ENCODE data around the gene GADD45B.
A peak's percentile ranks its signal among the peaks of the same experiment; 100 is the strongest.

The GADD45B gene, protein sequence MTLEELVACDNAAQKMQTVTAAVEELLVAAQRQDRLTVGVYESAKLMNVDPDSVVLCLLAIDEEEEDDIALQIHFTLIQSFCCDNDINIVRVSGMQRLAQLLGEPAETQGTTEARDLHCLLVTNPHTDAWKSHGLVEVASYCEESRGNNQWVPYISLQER

DNA sequence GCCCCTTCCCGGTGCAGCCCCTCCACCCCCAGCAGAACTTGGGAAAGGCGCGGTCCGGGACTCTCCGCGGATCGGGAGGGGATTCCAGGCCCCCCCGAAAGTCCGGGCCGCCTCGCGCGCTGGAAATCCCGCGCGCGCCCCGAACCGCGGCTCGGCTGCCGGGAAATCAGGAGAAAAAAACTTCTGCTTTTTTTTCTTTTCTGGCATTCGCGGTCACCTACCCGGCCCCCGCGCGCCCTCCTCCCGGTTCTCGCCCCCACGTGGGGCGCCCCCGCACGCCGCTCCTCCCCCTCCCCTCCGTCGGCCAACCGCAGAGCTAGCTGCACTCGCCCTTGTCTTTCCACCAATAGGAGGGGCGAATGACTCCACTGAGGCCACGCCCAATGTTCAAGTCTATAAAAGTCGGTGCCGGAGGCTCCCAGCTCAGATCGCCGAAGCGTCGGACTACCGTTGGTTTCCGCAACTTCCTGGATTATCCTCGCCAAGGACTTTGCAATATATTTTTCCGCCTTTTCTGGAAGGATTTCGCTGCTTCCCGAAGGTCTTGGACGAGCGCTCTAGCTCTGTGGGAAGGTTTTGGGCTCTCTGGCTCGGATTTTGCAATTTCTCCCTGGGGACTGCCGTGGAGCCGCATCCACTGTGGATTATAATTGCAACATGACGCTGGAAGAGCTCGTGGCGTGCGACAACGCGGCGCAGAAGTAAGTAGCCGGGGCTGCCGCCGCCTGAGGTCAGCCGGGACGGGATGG, at the start of gene GADD45B:
TSS of gene GADD45B (plus strand) at position 426 of the 749 bp plus-strand sequence. CDS start at position 658, 232 bp downstream.
- peaks cover 23% of the 10 kb centered on the region for H3K4me1 Mint-ChIP-seq (ENCODE audit: low read depth)
- peak within 1 kb of the TSS; percentile 96 for H3K27ac Mint-ChIP-seq
- no peaks in the 10 kb centered on the region for H3K27me3 Mint-ChIP-seq
- H3K36me3 Mint-ChIP-seq: peaks cover 6% of the 10 kb centered on the region
- peak within 1 kb of the TSS; percentile 99 for H3K4me3 Mint-ChIP-seq
- H3K9me3 Mint-ChIP-seq (ENCODE audit: low read depth): no peaks in the 10 kb centered on the region

DNA sequence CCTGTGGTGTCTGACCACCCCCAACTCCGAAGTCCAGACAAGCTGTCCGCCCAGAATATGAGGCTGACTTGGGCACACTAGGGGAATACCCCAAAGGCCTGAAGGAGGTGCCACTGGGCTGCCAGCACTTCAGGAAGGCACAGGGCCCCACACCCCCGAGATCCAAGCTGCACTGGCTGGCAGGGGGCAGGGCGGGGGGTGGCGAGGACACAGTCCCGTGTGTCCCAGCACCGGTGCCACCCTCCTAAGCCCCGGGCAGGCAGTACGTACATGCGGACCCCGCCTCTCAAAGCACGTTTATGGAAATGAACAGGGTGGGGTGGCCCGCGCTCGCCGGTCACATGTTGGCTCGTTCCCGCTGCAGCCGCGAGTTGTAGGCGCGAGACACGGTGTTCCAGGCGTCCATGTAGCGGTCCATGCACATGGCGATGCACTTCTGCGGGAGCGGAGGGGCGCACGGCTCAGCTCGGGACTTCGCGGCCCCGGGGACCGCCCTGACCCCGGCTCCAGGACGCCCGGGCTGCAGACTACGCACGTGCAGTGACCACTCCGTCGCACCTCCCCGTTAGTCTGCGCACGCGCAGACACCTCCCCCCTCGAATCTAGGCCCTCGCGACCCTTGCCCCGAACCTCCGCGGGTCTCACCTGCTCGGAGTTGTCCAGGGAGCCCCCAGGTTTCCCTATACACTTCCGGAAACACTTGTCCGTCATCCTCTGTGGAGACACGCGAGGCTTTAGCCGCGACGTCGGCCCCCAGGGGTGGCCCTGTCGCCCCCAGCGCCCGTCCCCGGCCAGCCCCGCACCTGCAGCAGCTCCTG, 49.1 kb upstream of the GADD45B start:
- Mint-ChIP-seq H3K4me3 (peak overlapping the region; percentile 94), H3K27ac (peak overlapping the region; percentile 98), H3K4me1 (ENCODE audit: low read depth) (peaks cover 4% of the 10 kb centered on the region), H3K36me3 (no peaks in the 10 kb centered on the region), H3K27me3 (no peaks in the 10 kb centered on the region), H3K9me3 (ENCODE audit: low read depth) (no peaks in the 10 kb centered on the region)

GRCh38 chr19:2427429-2428320, 48.3 kb upstream of the GADD45B start, which contains the start of gene TIMM13:
TIMM13 (minus strand) TSS chr19:2427586; CDS start chr19:2427533, 53 bp downstream.
- H3K27ac Mint-ChIP-seq: peak within 1 kb of the TSS; percentile 98
- peaks cover 4% of the 10 kb centered on the region for H3K4me1 Mint-ChIP-seq (ENCODE audit: low read depth)
- no peaks in the 10 kb centered on the region for H3K27me3 Mint-ChIP-seq
- no peaks in the 10 kb centered on the region for H3K9me3 Mint-ChIP-seq (ENCODE audit: low read depth)
- peak within 1 kb of the TSS; percentile 94 for H3K4me3 Mint-ChIP-seq
- H3K36me3 Mint-ChIP-seq: no peaks in the 10 kb centered on the region

- Mint-ChIP-seq H3K27me3 (no peaks in the 10 kb centered on the region), H3K27ac (no peak overlapping the region), H3K4me1 (ENCODE audit: low read depth) (peaks cover 4% of the 10 kb centered on the region), H3K4me3 (no peak overlapping the region), H3K9me3 (ENCODE audit: low read depth) (no peaks in the 10 kb centered on the region), H3K36me3 (no peaks in the 10 kb centered on the region)
These were observed 47.6 kb upstream of the GADD45B start for GRCh38 chr19:2428321-2428690.

GRCh38 chr19:2428756-2429711, 46.9 kb upstream of the GADD45B start:
- peaks cover 4% of the 10 kb centered on the region for H3K4me1 Mint-ChIP-seq (ENCODE audit: low read depth)
- no peaks in the 10 kb centered on the region for H3K9me3 Mint-ChIP-seq (ENCODE audit: low read depth)
- H3K27ac Mint-ChIP-seq: no peak overlapping the region
- H3K27me3 Mint-ChIP-seq: no peaks in the 10 kb centered on the region
- H3K4me3 Mint-ChIP-seq: no peak overlapping the region
- H3K36me3 Mint-ChIP-seq: no peaks in the 10 kb centered on the region

DNA sequence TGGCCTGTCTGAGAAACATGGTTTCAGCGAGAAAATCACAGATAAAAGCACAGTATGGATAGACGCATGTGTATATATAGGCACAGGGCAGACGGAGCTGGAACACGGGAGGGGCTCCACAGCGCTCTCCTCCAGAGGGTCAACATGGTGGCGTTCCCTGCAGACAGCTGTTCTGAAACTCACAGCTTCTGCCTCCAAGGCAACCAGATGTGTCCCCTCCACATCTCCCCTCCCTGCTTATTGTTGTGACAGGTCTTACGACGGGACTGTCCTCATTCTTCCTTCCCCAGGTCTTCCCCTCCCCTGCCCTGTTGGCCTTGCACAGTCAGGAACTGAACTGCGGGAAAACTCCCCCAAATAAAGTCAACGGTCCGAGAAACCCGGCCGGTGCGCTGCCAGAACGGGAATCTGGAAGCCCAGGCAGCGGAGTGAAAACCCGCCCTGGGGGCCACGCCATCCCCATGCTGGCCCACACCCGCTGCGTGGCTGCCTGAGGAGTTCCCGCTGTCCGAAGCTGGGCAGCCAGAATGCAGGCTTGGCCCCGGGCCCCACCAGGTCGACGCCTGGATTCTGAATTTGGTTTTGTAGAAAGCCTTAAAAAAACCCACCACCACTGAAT, 45.9 kb upstream of the GADD45B start:
- Mint-ChIP-seq H3K36me3 (no peaks in the 10 kb centered on the region), H3K4me1 (ENCODE audit: low read depth) (peaks cover 4% of the 10 kb centered on the region), H3K27me3 (no peaks in the 10 kb centered on the region), H3K27ac (no peak overlapping the region), H3K4me3 (no peak overlapping the region), H3K9me3 (ENCODE audit: low read depth) (no peaks in the 10 kb centered on the region)

DNA sequence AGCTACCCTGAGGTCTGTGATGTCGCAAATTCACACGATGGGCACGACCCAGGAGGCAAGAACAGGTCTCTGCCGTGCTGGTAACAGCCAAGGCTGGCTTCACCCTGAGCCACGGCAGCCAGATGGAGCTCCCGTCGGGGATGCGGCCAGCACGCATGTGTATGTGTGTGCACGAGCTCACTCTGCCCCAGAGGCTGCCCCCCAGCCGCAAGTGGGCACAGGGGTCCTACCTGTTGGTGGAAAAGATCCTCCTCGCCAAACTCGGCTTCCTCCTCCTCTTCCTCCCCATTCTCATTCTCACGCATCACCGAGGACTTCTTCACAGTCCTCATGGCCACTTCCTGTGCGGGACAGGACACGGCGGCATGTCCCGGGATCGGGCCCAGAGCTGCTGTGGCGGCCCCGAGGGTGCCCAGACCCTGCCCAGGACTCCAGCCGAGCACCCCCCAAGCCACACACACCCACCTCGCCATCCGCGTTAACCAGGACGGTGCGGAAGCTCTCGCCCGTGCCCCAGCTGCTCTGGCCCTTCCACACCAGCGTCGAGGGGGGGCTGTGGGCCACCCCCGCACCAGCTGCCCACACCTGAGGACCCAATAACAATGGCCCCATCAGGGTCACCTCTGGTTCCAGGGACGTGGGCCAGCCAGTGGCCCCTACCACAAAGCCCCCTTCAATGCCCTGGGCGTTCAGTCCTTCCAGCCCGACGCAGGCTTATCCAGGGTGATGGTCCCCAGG, 44.4 kb upstream of the GADD45B start:
- H3K36me3 Mint-ChIP-seq: no peaks in the 10 kb centered on the region
- no peak overlapping the region for H3K4me3 Mint-ChIP-seq
- no peaks in the 10 kb centered on the region for H3K27me3 Mint-ChIP-seq
- no peak overlapping the region for H3K27ac Mint-ChIP-seq
- no peaks in the 10 kb centered on the region for H3K9me3 Mint-ChIP-seq (ENCODE audit: low read depth)
- peaks cover 3% of the 10 kb centered on the region for H3K4me1 Mint-ChIP-seq (ENCODE audit: low read depth)

- Mint-ChIP-seq H3K27ac (no peak overlapping the region), H3K27me3 (no peaks in the 10 kb centered on the region), H3K4me3 (no peak overlapping the region), H3K9me3 (ENCODE audit: low read depth) (no peaks in the 10 kb centered on the region), H3K36me3 (no peaks in the 10 kb centered on the region), H3K4me1 (ENCODE audit: low read depth) (peaks cover 2% of the 10 kb centered on the region)
These were observed 43.6 kb upstream of the GADD45B start for GRCh38 chr19:2432131-2432848.

GRCh38 chr19:2433854-2434253, 42.1 kb upstream of the GADD45B start:
- H3K36me3 Mint-ChIP-seq: no peaks in the 10 kb centered on the region
- H3K27me3 Mint-ChIP-seq: no peaks in the 10 kb centered on the region
- no peaks in the 10 kb centered on the region for H3K4me1 Mint-ChIP-seq (ENCODE audit: low read depth)
- no peaks in the 10 kb centered on the region for H3K9me3 Mint-ChIP-seq (ENCODE audit: low read depth)
- H3K27ac Mint-ChIP-seq: no peak overlapping the region
- no peak overlapping the region for H3K4me3 Mint-ChIP-seq

DNA sequence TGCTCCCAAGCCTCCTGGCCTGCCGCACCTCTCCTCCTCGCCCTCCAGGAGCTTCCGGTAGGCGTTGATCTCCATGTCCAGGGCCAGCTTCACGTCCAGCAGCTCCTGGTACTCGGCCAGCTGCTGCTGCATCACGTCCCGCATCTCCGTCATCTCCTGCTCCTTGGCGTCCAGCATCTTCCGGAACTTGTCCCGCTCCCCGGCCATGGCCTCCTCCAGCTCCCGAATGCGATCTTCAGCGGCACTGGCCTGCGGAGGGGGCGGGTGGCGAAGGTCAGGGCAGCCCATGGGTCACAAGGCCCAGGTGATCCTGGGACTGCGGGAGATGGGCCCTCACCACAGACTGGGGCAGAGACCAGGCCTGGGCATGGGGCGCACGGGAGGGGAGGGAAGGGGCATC, 41.7 kb upstream of the GADD45B start:
- Mint-ChIP-seq H3K27ac (no peak overlapping the region), H3K27me3 (no peaks in the 10 kb centered on the region), H3K36me3 (no peaks in the 10 kb centered on the region), H3K4me3 (no peak overlapping the region), H3K9me3 (ENCODE audit: low read depth) (no peaks in the 10 kb centered on the region), H3K4me1 (ENCODE audit: low read depth) (no peaks in the 10 kb centered on the region)

GRCh38 chr19:2434721-2435265, 41.1 kb upstream of the GADD45B start:
- Mint-ChIP-seq H3K27ac (no peak overlapping the region), H3K9me3 (ENCODE audit: low read depth) (no peaks in the 10 kb centered on the region), H3K4me1 (ENCODE audit: low read depth) (no peaks in the 10 kb centered on the region), H3K36me3 (no peaks in the 10 kb centered on the region), H3K27me3 (no peaks in the 10 kb centered on the region), H3K4me3 (no peak overlapping the region)

DNA sequence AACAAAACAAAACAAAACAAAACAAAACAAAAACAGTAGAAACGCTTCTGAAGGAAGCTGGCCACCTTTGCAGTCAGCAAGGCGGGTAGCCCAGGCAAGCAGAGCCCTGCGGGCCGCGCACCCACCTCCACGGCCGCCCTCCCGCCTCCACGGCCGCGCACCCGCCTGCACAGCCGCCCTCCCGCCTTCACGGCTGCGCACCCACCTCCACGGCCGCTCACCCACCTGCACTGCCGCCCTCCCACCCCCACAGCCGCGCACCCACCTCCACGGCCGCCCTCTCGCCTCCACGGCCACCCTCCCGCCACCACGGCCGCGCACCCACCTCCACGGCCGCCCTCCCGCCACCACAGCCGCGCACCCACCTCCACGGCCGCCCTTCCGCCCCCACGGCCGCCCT, 39.5 kb upstream of the GADD45B start:
- no peak overlapping the region for H3K4me3 Mint-ChIP-seq
- no peaks in the 10 kb centered on the region for H3K27me3 Mint-ChIP-seq
- no peaks in the 10 kb centered on the region for H3K4me1 Mint-ChIP-seq (ENCODE audit: low read depth)
- H3K9me3 Mint-ChIP-seq (ENCODE audit: low read depth): no peaks in the 10 kb centered on the region
- H3K27ac Mint-ChIP-seq: no peak overlapping the region
- no peaks in the 10 kb centered on the region for H3K36me3 Mint-ChIP-seq

Measured in activated naive CD8-positive, alpha-beta T cell (primary cell).